Liver (tissue), 3 donors: ENCODE results near the gene CAMSAP1.

Experiments used
- CTCF ChIP-seq: fragments of 150-350 bp; IDR thresholded peaks from 2 replicates; pipeline ENCODE4 v1.5.1; 2017; ENCODE audit warnings: improper control_type of control experiment, low read depth, low read length; ENCODE audit not compliant: missing input control
- EGR1 ChIP-seq, 2 donors: IDR thresholded peaks; 2 replicates each; pipeline ENCODE4 v1.6.1; 2016 to 2018; ENCODE audit warnings: antibody characterized with exemption in 2 of 2, low read depth in 2 of 2
- FOXA1 ChIP-seq: IDR thresholded peaks from 2 replicates; pipeline ENCODE4 v1.6.1; 2016; ENCODE audit warnings: antibody characterized with exemption
- HNF4G ChIP-seq: IDR thresholded peaks from 2 replicates; pipeline ENCODE4 v1.6.1; 2016; ENCODE audit warnings: antibody characterized with exemption
- MAX ChIP-seq: IDR thresholded peaks from 2 replicates; pipeline ENCODE4 v1.6.1; 2016; ENCODE audit warnings: antibody characterized with exemption
- RAD21 ChIP-seq, 2 donors: IDR thresholded peaks; 2 replicates each; pipeline ENCODE4 v1.6.1; 2016; ENCODE audit warnings: antibody characterized with exemption in 2 of 2, mild to moderate bottlenecking in 2 of 2
- REST ChIP-seq: IDR thresholded peaks from 2 replicates; pipeline ENCODE4 v1.6.1; 2016; ENCODE audit warnings: antibody characterized with exemption, mild to moderate bottlenecking
- YY1 ChIP-seq: IDR thresholded peaks from 2 replicates; pipeline ENCODE4 v1.6.1; 2016; ENCODE audit warnings: antibody characterized with exemption, mild to moderate bottlenecking
- donor health status: healthy.
- donor health status: healthy.

- TF ChIP-seq CTCF (no peak), YY1 (no peak), HNF4G (no peak), RAD21 (IDR thresholded peaks at IDR 0.05) (no peak), MAX (no peak), REST (no peak), FOXA1 (no peak), EGR1 (IDR thresholded peaks at IDR 0.05; ENCODE audit: low read depth in 2 of 2) (no peak)
Measured at GRCh38 chr9:135830496-135830895, 76.8 kb downstream of the CAMSAP1 start.
